GM21526 (cell line): Measurements from ENCODE around the gene MYLIP.

Experiments used
- ATAC-seq: cut with Tn5 transposase; IDR thresholded peaks from one replicate; pipeline ENCODE4 v1.9.1; 2021; ENCODE audit warnings: moderate library complexity; ENCODE audit not compliant: unreplicated experiment, low FRiP score

Gene MYLIP

DNA sequence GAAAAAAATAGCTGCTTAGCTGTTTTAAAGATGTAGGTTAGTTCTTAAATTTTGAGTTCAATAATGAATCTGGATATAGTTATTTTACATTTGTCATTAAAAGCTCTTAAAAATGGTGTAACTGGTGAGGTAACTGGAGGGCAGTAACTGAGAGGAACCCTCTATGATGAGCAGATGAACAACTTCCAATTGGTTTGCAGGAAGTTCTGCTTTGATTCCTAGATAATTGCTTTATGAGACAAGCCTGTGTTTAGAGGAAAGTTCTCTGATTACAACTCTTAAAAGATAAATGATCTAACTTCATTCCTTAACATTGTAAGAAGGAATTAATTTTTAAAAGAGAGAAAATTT, 8.5 kb downstream of the MYLIP start:
- no peak for ATAC-seq

DNA sequence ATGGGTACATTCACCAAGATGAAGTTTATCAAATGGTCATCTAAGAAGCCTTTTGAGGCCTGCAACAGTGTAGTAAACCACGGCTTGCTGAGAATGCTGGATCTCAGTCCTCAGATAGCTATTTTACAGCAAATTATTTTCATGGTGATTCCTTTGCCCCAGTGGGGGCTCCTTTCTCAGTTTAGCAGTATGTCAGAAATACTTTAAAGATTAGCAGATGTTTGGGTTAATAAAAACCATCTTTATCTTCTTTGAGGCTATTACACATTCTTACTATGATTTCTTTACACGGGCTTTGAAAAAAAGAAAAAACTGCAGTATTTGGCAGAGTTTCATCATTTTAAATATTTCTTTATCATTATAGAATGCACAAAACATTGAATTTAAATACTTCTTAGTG, 10.7 kb downstream of the MYLIP start:
- no peak for ATAC-seq

DNA sequence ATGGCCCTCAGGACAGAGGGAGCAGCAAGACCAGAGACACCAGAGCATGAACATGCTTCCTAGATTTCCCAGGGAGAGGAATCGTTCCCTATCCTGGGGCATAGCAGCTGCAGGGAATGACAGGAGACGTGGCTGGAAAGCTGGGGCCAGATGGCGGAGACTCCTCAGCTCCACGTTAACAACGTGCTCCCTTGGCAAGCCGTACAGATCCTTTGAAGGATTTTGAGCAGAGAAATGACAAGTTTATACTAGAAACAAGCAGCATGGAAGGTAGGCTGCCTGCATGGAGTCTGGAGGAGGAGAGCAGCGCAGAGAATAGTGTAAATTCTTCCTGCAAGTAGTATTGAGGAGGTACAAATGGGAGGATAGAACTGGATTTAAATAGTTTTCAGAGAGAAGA, 11.7 kb downstream of the MYLIP start:
- ATAC-seq: no peak

DNA sequence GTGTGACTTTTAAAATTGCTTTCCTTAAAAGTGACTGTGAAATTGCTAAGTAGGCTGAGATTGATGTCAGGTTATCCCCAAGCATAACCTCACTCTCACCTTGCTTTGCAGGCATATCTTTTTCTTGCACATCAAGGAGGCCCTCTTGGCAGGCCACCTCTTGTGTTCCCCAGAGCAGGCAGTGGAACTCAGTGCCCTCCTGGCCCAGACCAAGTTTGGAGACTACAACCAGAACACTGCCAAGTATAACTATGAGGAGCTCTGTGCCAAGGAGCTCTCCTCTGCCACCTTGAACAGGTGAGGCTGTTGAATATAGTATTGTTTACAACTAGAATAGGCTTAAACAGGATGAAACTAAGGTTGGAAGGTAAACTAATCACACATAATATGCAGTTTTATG, 12.6 kb downstream of the MYLIP start:
- ATAC-seq: no peak

DNA sequence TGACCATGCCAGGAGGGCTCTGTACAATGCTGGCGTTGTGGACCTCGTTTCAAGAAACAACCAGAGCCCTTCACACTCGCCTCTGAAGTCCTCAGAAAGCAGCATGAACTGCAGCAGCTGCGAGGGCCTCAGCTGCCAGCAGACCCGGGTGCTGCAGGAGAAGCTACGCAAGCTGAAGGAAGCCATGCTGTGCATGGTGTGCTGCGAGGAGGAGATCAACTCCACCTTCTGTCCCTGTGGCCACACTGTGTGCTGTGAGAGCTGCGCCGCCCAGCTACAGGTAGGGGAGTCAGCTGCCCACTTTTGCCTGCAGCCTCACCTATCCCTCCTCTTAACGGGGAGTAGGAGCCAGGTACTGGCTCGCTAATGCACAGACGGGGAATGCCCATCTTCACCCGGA, 16.2 kb downstream of the MYLIP start:
- no peak for ATAC-seq

DNA sequence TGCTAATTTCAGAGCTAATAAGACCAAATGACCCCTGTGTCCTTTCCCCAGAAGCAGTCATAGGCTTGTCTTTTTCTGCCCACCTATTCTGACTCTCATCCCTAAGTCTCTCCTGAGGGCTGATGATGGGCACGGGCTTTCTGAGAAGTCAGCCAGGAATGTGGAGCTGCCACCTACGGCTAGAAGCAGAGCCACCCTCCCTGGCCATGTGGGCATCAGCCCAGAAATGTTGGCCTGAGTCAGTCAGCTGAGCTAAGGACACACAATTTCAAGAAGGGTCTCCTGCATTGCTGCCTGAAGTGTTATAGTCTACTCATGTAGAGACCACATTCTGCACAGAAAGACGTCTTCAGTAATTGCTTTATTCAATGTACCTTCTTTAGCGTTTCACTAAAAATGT, 17.1 kb downstream of the MYLIP start:
- ATAC-seq: no peak

DNA sequence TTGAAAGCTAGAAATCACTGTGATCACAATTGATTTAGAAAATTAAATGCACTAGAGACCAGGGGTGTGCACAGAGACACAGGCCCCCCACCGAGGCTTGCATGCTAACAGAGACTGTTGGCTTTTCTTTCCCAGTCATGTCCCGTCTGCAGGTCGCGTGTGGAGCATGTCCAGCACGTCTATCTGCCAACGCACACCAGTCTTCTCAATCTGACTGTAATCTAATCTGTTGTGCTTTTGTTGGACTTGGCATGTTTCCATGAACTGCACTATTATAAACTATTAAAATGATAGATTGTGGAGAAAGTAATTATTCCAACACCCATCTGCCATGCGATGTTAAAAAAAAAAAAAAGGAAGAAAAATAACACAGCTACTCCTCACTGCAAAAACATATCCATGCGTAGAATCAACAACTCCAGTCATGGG, 17.7 kb downstream of the MYLIP start:
- ATAC-seq: no peak

DNA sequence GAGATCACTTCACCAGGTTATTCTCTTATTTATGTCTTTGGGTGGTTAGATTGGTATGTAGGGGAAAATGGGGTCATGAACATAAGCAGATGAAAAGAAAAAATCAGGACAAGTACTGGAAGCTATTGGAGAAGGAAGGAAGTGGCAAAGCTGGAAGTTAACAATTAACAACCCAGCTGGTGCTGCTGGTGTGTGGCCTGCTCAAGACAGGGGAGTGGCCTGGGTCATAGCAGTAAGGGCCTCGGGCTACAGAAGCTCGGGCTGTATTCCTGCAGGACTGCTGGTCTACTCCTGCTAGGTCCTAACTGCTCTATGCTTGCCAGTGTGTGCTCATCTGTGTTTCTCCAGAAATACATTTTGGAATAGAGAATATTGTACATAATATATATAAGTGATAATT, 19.6 kb downstream of the MYLIP start:
- ATAC-seq: no peak

DNA sequence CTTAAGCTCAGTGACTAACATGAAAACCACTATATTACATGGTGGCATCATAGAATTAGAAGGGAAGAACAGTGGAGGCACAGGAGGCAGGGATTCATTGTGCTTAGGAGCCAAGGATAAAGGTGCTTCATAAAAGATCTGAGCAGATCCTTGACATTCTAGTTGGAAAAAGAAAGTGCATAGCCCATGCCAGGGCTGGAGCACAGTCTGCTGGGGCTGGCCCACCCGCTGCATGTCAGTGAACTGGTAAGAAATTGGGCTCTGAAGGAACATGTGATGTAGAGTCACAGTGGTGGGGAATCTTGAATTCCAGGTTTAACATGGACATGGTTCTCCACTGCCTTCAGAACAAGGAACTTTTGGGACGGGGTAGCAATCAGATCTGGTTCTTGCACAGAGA, 20.4 kb downstream of the MYLIP start:
- ATAC-seq: no peak

DNA sequence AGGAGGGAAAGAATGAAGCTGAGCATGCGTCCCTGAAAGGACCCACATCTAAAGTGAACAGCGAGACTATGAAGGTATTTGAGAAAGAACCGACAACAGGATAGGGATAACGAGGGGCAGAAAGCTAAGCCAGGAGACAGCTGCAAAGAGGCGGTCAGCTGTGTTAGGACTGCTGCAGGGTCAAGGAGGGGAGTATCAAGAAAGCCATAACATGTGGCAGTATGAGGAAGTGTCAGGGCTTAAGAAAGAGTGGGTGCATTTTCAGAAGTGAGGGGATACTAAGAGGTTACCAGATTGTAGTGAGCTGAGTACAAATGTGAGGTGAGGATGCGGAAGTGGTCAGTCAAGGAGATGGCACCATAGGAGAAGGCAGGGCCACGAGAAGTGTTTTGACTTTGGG, 21.2 kb downstream of the MYLIP start:
- no peak for ATAC-seq

DNA sequence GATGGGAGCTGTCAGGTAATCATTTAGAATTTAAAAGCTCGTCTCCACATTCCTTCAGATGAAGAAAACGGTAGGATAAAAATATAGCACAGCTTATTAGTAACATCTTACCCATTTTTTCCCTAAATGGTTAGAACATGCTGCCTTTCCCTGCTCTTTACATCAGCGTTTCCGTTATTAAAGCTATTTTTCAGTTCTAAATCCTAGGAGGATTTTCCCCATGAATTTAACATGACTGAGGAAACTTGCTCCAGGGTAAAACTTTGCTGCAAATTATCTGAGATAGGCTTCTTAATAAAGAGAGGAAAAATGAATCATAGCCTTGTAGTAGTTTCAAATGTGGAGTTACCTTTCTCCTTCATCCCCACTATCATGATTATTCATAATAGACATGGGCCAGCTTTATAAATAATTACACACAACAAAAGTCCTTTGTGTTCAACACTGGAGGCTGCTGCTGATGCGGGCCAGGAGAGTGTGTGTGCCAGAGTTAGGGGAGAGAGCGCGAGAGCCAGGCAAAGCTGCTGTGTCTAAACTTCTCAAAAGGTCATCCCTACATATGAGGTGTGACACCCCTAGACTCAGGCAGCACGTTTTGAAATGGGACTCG, 24.4 kb downstream of the MYLIP start:
- ATAC-seq: no peak

DNA sequence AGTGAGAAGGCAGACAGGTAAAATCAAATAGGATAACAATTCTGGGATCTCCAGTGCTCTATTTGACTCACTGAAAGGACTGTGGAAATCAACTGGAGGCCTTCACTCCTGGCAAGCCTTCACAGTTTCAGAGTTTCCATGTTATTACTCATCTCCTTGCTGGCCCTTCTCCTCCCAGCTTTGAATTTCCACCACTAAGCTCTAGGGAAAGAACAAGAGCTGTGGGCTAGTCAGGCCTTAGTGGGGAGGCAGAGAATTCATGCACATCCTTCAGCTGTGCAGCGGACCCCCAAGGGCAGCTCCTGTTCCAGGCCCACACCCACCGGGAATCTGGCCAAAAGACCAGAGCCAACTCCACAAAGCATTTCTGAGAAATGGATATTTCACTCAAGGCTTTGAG, 26.0 kb downstream of the MYLIP start:
- no peak for ATAC-seq

DNA sequence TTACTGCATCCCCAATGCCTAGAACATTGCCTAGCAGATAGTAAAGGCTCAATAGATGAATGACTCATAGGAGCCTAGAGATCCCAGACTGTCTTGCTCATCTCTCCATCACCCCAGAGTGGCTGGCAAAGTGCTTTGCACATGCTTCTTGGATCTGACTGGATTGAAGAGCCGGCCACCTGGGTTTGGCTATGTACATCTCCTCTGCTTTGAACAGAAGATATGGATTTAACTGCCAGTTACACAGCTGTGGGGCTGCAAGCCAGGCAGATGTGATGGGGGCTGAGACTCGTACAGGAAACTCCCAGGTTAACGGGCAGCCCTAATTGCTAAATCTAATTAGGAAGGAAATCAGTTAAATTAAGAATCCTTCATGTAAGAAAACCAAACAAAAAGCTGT, 28.6 kb downstream of the MYLIP start:
- no peak for ATAC-seq

DNA sequence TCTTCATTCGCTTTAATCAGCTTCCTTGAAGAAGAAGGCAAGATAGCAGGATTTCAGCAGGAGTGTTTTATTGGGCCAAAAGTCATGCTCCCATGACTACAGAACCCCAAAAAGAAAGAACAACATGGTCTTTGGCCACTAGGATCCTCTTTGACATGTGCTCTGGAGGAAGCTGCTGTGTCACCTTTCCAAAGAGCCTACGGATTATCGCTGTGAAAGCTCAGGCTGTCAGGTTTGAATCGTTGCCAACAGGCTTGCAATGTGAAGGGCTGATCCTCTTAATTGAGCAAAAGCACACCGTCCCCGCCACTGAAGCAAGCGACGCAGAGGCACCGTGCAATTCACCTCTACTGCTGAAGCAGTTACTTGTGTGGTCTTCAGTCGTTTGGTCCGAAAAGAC, 29.0 kb downstream of the MYLIP start:
- ATAC-seq: no peak

DNA sequence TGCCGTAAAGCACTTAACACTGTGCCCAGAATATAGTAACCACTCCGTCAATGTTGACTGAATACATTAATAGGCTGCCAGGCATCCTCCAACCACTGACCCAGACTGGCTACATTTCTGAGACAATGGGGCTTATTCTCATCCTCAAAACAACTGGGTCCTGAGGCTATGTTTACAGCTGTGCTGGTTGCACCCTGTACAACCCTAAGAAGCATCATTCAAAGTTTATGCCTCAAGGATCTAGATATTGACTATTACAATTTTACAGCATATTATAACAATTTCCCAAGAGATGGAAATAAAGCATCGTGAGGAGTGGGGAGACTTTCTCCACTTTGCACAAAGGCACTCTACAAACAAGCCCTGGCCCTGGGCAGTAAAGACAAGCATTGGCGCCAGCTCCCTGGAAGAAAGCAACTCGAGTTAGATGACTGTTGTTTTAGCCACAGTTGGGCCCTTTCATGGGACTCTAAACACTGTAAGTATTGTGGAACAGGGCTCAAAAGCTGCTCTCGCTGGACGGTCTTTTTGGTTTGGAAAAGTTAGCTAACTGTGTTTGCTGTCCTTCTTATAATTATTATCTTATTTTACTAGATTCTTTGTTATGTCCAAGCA, 30.2 kb downstream of the MYLIP start:
- no peak for ATAC-seq

DNA sequence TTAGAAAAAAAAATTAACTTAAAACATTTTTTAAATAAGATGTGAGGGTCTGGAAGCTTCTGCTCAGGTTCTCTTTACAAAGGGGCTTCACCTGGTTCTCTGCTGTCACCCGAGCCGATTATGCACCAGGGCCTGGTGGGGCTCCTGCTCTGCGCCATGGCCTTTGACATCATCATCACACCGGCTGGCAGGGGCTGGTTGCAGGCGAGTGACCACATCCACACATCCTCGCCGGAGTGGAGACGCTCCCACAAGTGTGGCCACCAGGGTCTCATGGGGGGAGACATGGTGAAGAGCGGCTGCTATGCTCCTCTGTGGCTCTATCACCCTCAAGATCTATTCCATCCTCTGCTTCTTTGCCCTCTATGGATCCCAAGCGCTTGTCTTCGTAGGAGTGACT, 31.9 kb downstream of the MYLIP start:
- ATAC-seq: no peak

DNA sequence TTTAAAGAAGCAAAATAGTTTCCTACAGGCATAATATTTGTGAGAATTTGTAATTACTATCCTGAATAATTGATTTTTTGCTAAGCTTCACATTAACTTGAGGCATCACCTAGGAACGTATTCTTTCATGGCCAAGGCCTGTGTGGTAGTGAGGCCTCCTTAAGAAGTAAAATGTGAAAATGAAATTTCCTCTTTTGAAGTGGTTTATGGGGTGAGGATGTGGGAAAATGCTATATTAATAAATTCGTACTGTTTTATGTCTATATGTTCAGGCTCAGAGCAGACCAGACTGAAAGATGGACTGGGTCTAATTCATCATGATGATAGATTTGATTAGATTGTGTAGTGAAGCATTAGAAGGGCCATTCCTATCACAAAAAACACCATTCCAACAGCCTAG, 33.1 kb downstream of the MYLIP start:
- no peak for ATAC-seq

DNA sequence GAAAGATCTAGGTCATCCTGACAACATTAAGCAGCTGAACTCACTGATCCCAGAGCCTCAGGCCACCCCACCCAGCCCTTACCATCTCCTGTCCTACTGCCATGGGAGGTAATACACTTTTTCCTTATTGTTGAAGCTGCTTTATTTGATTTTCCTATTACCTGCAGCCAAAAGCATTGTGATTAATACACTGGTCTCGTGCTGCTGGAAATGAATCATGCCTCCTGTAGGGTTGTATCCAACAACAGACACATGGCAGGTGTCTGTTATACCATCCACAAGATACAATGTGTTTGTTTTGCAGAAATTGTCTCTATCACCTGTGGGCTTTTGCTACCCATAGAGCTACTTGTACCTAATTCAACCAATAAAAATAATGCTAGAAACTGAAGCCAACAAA, 34.2 kb downstream of the MYLIP start:
- ATAC-seq: no peak

DNA sequence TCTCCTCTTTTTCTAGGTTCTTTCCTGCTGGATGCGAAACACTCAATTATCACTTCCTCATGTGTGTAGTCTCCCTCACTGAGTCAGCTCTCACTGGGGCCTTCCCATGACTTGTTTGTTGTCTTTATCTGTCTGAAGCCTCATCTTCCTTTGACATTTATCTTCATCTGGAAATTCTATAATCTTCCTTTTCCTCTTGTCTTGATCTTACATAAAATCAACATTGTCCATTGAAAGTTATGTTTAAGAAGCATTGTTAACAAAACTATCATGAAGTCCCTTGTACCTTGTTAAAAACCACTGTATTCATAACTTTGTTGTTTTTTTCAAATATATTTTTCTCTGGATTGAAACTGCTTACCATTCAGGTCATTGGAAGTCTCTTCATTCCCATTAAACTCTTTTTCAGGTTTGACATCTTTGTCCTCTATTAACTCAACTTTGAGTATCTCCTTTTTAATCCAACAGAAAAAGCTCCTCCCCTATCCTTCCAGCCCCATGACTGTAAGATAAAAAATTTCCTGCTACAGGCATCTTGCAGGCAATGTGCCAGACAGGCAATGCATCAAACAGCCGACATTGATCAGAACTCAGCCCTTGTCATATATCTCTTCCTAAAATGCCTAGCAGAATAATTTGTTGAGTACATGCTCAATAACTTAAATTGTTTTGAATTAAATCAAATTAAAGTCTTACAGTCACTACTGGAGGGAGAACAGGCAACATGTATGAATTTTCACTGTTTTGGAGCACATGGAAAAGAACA, 34.8 kb downstream of the MYLIP start:
- no peak for ATAC-seq

DNA sequence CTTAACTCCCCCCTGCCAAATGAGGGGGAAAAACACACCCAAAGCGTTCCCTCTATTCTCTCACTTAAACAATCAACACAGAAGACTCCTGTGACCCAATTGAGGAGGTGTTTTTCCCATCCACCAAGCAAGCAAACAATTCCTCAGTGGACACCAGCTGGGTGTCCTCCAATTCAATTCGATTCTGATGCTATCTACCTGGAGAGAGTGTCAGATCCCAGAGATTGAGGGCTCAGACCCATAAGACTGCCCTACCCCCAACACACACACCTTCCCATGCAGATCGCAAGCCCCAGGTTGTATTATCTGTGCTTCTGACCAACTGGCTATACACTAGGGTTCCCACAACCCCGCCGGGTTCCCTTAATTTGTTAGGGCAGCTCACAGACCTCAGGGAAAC, 36.8 kb downstream of the MYLIP start:
- no peak for ATAC-seq

DNA sequence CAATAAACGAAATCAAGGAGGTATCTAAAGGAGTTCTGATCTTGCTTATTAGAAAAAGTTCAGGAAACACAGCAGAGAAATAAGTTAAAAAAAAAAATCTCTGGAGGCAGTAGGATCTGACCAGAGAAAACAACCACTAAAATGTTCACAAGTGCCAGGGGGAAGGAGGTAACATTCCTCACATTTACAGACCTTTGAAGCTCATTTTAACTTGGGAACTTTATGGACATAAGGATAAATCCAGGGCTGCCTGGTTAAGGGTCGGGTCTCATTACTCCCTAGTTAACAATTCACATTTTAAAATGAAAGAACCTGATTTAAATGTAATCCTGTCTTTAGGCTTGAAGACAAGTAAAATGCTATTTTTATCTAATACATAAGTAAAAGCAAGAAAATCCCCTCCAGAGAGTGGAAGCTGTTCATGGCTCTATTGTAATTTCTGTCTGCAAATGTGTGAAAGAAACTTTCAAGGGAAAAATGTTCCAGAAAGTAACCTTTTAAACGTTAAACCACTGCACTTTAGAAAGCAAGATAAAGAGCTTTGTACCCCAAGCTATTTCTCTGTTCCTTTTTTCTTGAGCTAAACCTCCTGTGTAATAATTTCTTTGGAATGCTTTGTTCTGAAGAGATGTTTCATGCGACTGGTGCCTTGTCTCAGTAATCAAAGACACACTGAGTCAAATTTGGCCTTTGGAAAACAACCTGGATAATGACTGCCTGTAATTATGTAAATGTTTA, 38.2 kb downstream of the MYLIP start:
- ATAC-seq: no peak

DNA sequence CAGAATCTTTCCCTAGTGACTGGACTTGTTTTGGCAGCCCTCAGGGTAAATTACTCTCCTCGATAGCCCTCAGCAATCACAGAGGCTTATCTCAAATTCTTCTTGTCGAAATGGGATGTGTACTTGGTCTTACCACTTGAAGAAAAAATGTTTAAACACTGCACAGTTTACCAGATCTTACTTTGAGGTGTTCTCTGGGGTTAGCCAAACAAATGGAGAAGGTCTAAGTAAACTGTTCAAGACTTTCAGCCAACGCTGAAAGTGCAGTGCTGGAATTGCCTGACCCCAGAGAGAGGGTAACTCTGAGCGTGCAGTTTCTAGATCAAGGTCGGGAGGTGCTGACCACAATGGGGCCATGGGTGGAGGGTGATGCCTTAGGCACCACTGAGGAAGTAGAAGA, 39.2 kb downstream of the MYLIP start:
- ATAC-seq: no peak
